Measurements from ENCODE around the gene KCNK13.

- TF ChIP-seq CTCF (optimal IDR thresholded peaks at IDR 0.05 in 1 of 3, IDR thresholded peaks at IDR 0.05 in 1 of 3, conservative IDR thresholded peaks at IDR 0.05 in 1 of 3; ENCODE audit: extremely low read depth in 1 of 3, insufficient read depth in 2 of 3, low read length in 3 of 3) (no peak), EZH2 (IDR thresholded peaks at IDR 0.05; ENCODE audit: low read length) (no peak)
These were observed 50.2 kb downstream of the KCNK13 start for GRCh38 chr14:90111895-90112534.
